Suppressor macrophage treated with lipopolysaccharide for 4 hours (primary cell): ENCODE data around the gene RAD51B.
"Not testable (repeated sequence)": the region's sequence is repeated elsewhere in the genome, so short reads cannot be mapped to it uniquely, and the experiment has no call there.

Experiments
- DNase-seq: peaks from one replicate; pipeline ENCODE4 v3.0.0-alpha.2; 2020

The RAD51B gene

GRCh38 chr14:67987606-67988005 lies 168.0 kb downstream of the RAD51B start:
- peak; percentile 3 for DNase-seq

- not testable (repeated sequence) for DNase-seq
Observed at GRCh38 chr14:67988210-67988609, 168.6 kb downstream of the RAD51B start.

- no peak for DNase-seq
Observed at GRCh38 chr14:67990576-67990975, 171.0 kb downstream of the RAD51B start.

- DNase-seq = no peak
Observed at GRCh38 chr14:67994531-67994930, 175.0 kb downstream of the RAD51B start.

- no peak for DNase-seq
Observed at GRCh38 chr14:67996235-67996634, 176.7 kb downstream of the RAD51B start.

- no peak for DNase-seq
Observed at GRCh38 chr14:67998834-67999233, 179.3 kb downstream of the RAD51B start.

GRCh38 chr14:67999290-67999689 lies 179.7 kb downstream of the RAD51B start:
- no peak for DNase-seq

GRCh38 chr14:67999705-68000384 lies 180.3 kb downstream of the RAD51B start:
- no peak for DNase-seq

- DNase-seq = no peak
Observed at GRCh38 chr14:68000511-68000910, 180.9 kb downstream of the RAD51B start.

GRCh38 chr14:68008491-68008890 lies 188.9 kb downstream of the RAD51B start:
- DNase-seq = no peak

- DNase-seq = no peak
Observed at GRCh38 chr14:68011406-68012028, 191.9 kb downstream of the RAD51B start.

GRCh38 chr14:68012871-68013270 lies 193.3 kb downstream of the RAD51B start:
- DNase-seq = no peak

GRCh38 chr14:68013326-68013725 lies 193.7 kb downstream of the RAD51B start:
- no peak for DNase-seq

- DNase-seq = no peak
Observed at GRCh38 chr14:68014771-68015170, 195.2 kb downstream of the RAD51B start.

- no peak for DNase-seq
Observed at GRCh38 chr14:68015356-68016254, 196.0 kb downstream of the RAD51B start.

- no peak for DNase-seq
Observed at GRCh38 chr14:68016255-68016914, 196.8 kb downstream of the RAD51B start.

- DNase-seq = no peak
Observed at GRCh38 chr14:68018598-68018997, 199.0 kb downstream of the RAD51B start.

- no peak for DNase-seq
Observed at GRCh38 chr14:68020493-68020892, 200.9 kb downstream of the RAD51B start.

GRCh38 chr14:68020999-68021663 lies 201.6 kb downstream of the RAD51B start:
- DNase-seq = no peak

GRCh38 chr14:68027276-68027675 lies 207.7 kb downstream of the RAD51B start:
- no peak for DNase-seq

- no peak for DNase-seq
Observed at GRCh38 chr14:68028075-68028474, 208.5 kb downstream of the RAD51B start.

- not testable (repeated sequence) for DNase-seq
Observed at GRCh38 chr14:68031011-68031410, 211.4 kb downstream of the RAD51B start.

GRCh38 chr14:68032154-68032553 lies 212.6 kb downstream of the RAD51B start:
- no peak for DNase-seq
